ENCODE data around the gene CSNK1A1.
A peak's percentile ranks its signal among the peaks of the same experiment; 100 is the strongest.
"Not testable (repeated sequence)": the region's sequence is repeated elsewhere in the genome, so short reads cannot be mapped to it uniquely, and the experiment has no call there.

Gene CSNK1A1

GRCh38 chr5:149452665-149453617 lies 98.3 kb downstream of the CSNK1A1 start:
- DNase-seq = no peak

- no peak for DNase-seq
Measured at GRCh38 chr5:149452007-149452664, 99.1 kb downstream of the CSNK1A1 start.

GRCh38 chr5:149450199-149450598 lies 101.0 kb downstream of the CSNK1A1 start:
- DNase-seq = no peak

GRCh38 chr5:149448831-149449714 lies 102.2 kb downstream of the CSNK1A1 start:
- DNase-seq = peak in 1 of 2 experiments; percentile 5

GRCh38 chr5:149448431-149448830 lies 102.8 kb downstream of the CSNK1A1 start:
- no peak for DNase-seq

GRCh38 chr5:149447373-149448367 lies 103.6 kb downstream of the CSNK1A1 start:
- no peak for DNase-seq

GRCh38 chr5:149446794-149447193 lies 104.4 kb downstream of the CSNK1A1 start:
- not testable (repeated sequence) for DNase-seq

GRCh38 chr5:149445739-149446369 lies 105.4 kb downstream of the CSNK1A1 start:
- DNase-seq = no peak

- no peak for DNase-seq
Measured at GRCh38 chr5:149445343-149445738, 105.9 kb downstream of the CSNK1A1 start.

GRCh38 chr5:149444430-149444829 lies 106.8 kb downstream of the CSNK1A1 start:
- DNase-seq = not testable (repeated sequence)

- DNase-seq = no peak
Measured at GRCh38 chr5:149443210-149443609, 108.0 kb downstream of the CSNK1A1 start.

GRCh38 chr5:149442563-149443182 lies 108.6 kb downstream of the CSNK1A1 start:
- peak in 1 of 2 experiments; percentile 36 for DNase-seq

All from NCI-H1930 (cell line).